Neuronal stem cell (in vitro differentiated cells): ENCODE measurements around the gene SPSB3.
A peak's percentile ranks its signal among the peaks of the same experiment; 100 is the strongest.

ENCODE experiments used
- DNase-seq: peaks from one replicate; pipeline ENCODE4 v3.0.0-alpha.2; 2013; ENCODE audit warnings: low spot score
- H2AFZ ChIP-seq: one replicate; pipeline ENCODE4 v1.6.1; 2013; ENCODE audit warnings: mild to moderate bottlenecking, low read length, inconsistent platforms
- H2AK5ac ChIP-seq: 2 replicates; pipeline ENCODE4 v1.6.1; 2013; ENCODE audit warnings: low read depth, mild to moderate bottlenecking, inconsistent platforms, low read length, moderate library complexity, mixed read lengths
- H2BK120ac ChIP-seq: 2 replicates; pipeline ENCODE4 v1.6.1; 2013; ENCODE audit warnings: low read depth, mild to moderate bottlenecking, inconsistent platforms, low read length, moderate library complexity, mixed read lengths
- H2BK12ac ChIP-seq: one replicate; pipeline ENCODE4 v1.6.1; 2013; ENCODE audit warnings: low read length, inconsistent platforms
- H2BK15ac ChIP-seq: 2 replicates; pipeline ENCODE4 v1.6.1; 2013; ENCODE audit warnings: mild to moderate bottlenecking, low read length, inconsistent platforms, mixed read lengths
- H2BK5ac ChIP-seq: one replicate; pipeline ENCODE4 v1.6.1; 2013; ENCODE audit warnings: inconsistent platforms, mild to moderate bottlenecking, low read length, moderate library complexity
- H3K14ac ChIP-seq: one replicate; pipeline ENCODE4 v1.6.1; 2013; ENCODE audit warnings: low read length, inconsistent platforms
- H3K18ac ChIP-seq: 2 replicates; pipeline ENCODE4 v1.6.1; 2013; ENCODE audit warnings: low read length, inconsistent platforms
- H3K23ac ChIP-seq: 2 replicates; pipeline ENCODE4 v1.6.1; 2013; ENCODE audit warnings: low read depth, mild to moderate bottlenecking, mixed read lengths, low read length, inconsistent platforms; ENCODE audit not compliant: poor library complexity
- H3K27ac ChIP-seq: replicated peaks from 3 replicates; pipeline ENCODE4 v1.5.1; 2013; ENCODE audit warnings: low read length, inconsistent platforms
- H3K27me3 ChIP-seq, 3 experiments: 2 replicates each; pipeline ENCODE4 v1.6.1; 2013; ENCODE audit warnings: low read length in 3 of 3, mild to moderate bottlenecking in 2 of 3, inconsistent platforms in 1 of 3, low read depth in 1 of 3, mixed read lengths in 1 of 3, moderate library complexity in 1 of 3; ENCODE audit not compliant: control insufficient read depth in 3 of 3, insufficient read depth in 3 of 3
- H3K36me3 ChIP-seq, 2 donors: replicated peaks in 1 of 2; 2 replicates each; pipeline ENCODE4 v1.6.1; 2013; ENCODE audit warnings: low read length in 2 of 2; ENCODE audit not compliant: control insufficient read depth in 2 of 2, insufficient read depth in 2 of 2
- H3K4ac ChIP-seq: 2 replicates; pipeline ENCODE4 v1.6.1; 2013; ENCODE audit warnings: inconsistent platforms, mild to moderate bottlenecking, low read length, moderate library complexity
- H3K4me1 ChIP-seq, 2 donors: 1 replicate in 1 of 2; 2 replicates in 1 of 2; pipeline ENCODE4 v1.6.1; 2013; ENCODE audit warnings: low read length in 2 of 2, low read depth in 1 of 2; ENCODE audit not compliant: control insufficient read depth in 2 of 2, insufficient read depth in 1 of 2
- H3K4me2 ChIP-seq: one replicate; pipeline ENCODE4 v1.6.1; 2013; ENCODE audit warnings: mild to moderate bottlenecking, low read length, inconsistent platforms; ENCODE audit not compliant: insufficient read depth, poor library complexity, severe bottlenecking
- H3K4me3 ChIP-seq, 2 donors: 2 replicates each; pipeline ENCODE4 v1.5.1; 2013; ENCODE audit warnings: low read length in 2 of 2, mild to moderate bottlenecking in 2 of 2, inconsistent platforms in 1 of 2, moderate library complexity in 1 of 2
- H3K79me1 ChIP-seq: one replicate; pipeline ENCODE4 v1.6.1; 2013; ENCODE audit warnings: low read depth, mild to moderate bottlenecking, inconsistent platforms, low read length, moderate library complexity
- H3K9ac ChIP-seq: one replicate; pipeline ENCODE4 v1.6.1; 2013; ENCODE audit warnings: mild to moderate bottlenecking, low read depth, low read length, inconsistent platforms; ENCODE audit not compliant: poor library complexity
- H3K9me3 ChIP-seq, 2 donors: replicated peaks in 1 of 2; 2 replicates each; pipeline versions ENCODE3 to v1.6.1; 2013; ENCODE audit warnings: low read length in 2 of 2, mild to moderate bottlenecking in 2 of 2, inconsistent platforms in 1 of 2, low read depth in 1 of 2, mixed read lengths in 1 of 2, moderate library complexity in 1 of 2; ENCODE audit not compliant: control insufficient read depth in 2 of 2, insufficient read depth in 1 of 2
- H4K8ac ChIP-seq: one replicate; pipeline ENCODE4 v1.6.1; 2013; ENCODE audit warnings: low read depth, mild to moderate bottlenecking, inconsistent platforms, low read length, moderate library complexity
- H4K91ac ChIP-seq: one replicate; pipeline ENCODE4 v1.6.1; 2013; ENCODE audit warnings: low read length, low read depth, mild to moderate bottlenecking, inconsistent platforms; ENCODE audit not compliant: poor library complexity
- WGBS, 2 donors: extraction: QIAGEN DNeasy Blood & Tissue Kit; methylation state at CpG; one replicate each; pipeline ENCODE4 v1.1.7; 2013; ENCODE audit warnings: missing lambda C conversion rate in 2 of 2, mixed read lengths in 1 of 2; ENCODE audit not compliant: insufficient read length in 2 of 2, insufficient replicate concordance in 1 of 2; ENCODE audit errors: extremely low coverage in 2 of 2; 5-methylcytosine and 5-hydroxymethylcytosine counted together

Gene SPSB3

DNA sequence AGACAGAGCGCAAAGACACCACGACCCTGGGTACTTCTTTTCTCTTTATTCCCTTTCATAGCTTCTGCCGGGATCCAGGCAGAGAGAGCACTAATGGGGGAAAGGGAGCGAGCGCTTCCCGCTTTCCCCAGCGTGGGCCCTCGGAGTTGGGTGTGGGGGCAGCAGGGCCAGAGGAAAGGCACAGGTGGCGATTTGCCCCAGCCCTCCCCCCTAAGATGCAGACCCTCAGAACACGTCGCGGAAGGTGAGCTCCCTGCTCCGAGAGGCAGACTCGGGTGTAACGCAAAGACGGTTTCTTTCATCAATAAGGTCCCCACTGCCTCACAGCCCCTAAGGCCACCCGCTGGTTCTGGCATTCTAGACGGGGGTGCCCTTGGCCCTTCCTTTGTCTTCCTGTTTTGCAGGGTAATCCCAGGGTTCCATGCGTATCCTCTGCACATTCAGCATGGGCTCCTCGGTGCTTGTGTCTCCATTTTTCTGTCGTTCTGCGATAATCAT, 10.5 kb downstream of the SPSB3 start:
- Histone ChIP-seq H2BK12ac (peak overlapping the region; percentile 30), H2BK5ac (no peak overlapping the region), H3K27ac (peak overlapping the region; percentile 26), H3K4me2 (peak overlapping the region; percentile 98), H3K18ac (peak overlapping the region; percentile 76), H3K4me1 (peaks cover 12% of the 10 kb centered on the region in 2 donors), H2AK5ac (peak overlapping the region; percentile 90), H3K23ac (peak overlapping the region; percentile 99), H3K79me1 (peaks cover 30% of the 10 kb centered on the region), H3K4me3 (peak overlapping the region; percentile 99), H3K27me3 (no peaks in the 10 kb centered on the region), H2BK120ac (peak overlapping the region; percentile 67), H2BK15ac (peak overlapping the region; percentile 24), H3K36me3 (peaks cover 28 to 65% of the 10 kb centered on the region in 2 donors), H3K9me3 (no peaks in the 10 kb centered on the region), H2AFZ (peak overlapping the region; percentile 100), H3K4ac (peak overlapping the region; percentile 53), H3K14ac (peak overlapping the region; percentile 56), H3K9ac (peak overlapping the region; percentile 99), H4K91ac (no peak overlapping the region), H4K8ac (no peak overlapping the region)
- peak; percentile 24 for DNase-seq
- no CpG with 5 or more reads among the region's 22 CpGs for WGBS, 2 donors

DNA sequence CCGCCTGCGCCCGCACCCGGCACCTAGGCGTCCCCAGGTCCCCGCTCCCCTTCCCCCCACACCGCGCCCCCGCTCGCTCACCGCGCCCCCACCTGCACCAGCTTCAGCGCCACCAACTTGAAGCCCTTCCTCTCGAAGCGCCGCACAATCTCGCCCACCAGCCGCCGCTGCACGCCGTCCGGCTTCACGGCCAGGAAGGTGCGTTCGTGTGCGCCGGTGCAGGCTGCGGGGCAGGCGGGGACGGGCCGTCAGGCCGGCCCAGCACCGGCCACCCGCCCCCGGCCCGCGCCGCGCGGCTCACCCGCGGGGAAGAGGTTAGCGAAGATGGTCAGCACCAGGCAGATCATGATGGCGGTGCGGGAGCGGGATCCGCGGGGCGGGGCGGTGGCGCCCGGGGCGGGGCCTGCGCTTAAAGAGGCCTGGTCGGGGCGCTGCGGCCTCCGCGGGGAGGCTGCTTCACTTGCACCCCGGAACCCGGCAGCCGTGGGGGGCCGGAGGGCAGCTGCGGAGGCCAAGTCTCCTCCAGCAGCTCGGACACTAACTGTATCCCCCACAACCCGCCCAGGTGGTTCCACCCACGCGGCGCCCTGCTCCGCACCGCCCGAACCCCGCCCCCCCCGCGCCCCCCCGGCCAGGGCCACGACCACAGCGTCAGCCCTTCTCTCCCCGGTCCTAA, 11.0 kb downstream of the SPSB3 start, which contains the start of gene NME3:
Gene NME3, minus strand, starts transcription at position 356 of the 676 bp plus-strand sequence. Its CDS starts 9 bp downstream, at position 347.
- peak within 1 kb of the TSS; percentile 100 for H2AFZ ChIP-seq
- peak; percentile 48 for DNase-seq
- H4K91ac ChIP-seq = no peak within 1 kb of the TSS
- H3K27ac ChIP-seq = peak within 1 kb of the TSS; percentile 26
- H2BK12ac ChIP-seq = peak within 1 kb of the TSS; percentile 84
- H3K4me1 ChIP-seq = peaks cover 12% of the 10 kb centered on the region in 2 donors
- H3K14ac ChIP-seq = peak within 1 kb of the TSS; percentile 56
- H2BK5ac ChIP-seq = peak within 1 kb of the TSS; percentile 87
- H3K18ac ChIP-seq = peak within 1 kb of the TSS; percentile 93
- peak within 1 kb of the TSS; percentile 90 for H2AK5ac ChIP-seq
- H3K27me3 ChIP-seq = no peaks in the 10 kb centered on the region
- WGBS, 2 donors = no CpG with 5 or more reads among the region's 79 CpGs
- H3K36me3 ChIP-seq = peaks cover 23 to 64% of the 10 kb centered on the region in 2 donors
- H2BK15ac ChIP-seq = peak within 1 kb of the TSS; percentile 24
- H3K4ac ChIP-seq = peak within 1 kb of the TSS; percentile 53
- no peaks in the 10 kb centered on the region for H3K9me3 ChIP-seq
- H4K8ac ChIP-seq = no peak within 1 kb of the TSS
- H3K4me3 ChIP-seq = peak within 1 kb of the TSS; percentile 99
- peak within 1 kb of the TSS; percentile 98 for H3K4me2 ChIP-seq
- peak within 1 kb of the TSS; percentile 99 for H3K9ac ChIP-seq
- peak within 1 kb of the TSS; percentile 67 for H2BK120ac ChIP-seq
- H3K79me1 ChIP-seq = peaks cover 28% of the 10 kb centered on the region
- H3K23ac ChIP-seq = peak within 1 kb of the TSS; percentile 99

DNA sequence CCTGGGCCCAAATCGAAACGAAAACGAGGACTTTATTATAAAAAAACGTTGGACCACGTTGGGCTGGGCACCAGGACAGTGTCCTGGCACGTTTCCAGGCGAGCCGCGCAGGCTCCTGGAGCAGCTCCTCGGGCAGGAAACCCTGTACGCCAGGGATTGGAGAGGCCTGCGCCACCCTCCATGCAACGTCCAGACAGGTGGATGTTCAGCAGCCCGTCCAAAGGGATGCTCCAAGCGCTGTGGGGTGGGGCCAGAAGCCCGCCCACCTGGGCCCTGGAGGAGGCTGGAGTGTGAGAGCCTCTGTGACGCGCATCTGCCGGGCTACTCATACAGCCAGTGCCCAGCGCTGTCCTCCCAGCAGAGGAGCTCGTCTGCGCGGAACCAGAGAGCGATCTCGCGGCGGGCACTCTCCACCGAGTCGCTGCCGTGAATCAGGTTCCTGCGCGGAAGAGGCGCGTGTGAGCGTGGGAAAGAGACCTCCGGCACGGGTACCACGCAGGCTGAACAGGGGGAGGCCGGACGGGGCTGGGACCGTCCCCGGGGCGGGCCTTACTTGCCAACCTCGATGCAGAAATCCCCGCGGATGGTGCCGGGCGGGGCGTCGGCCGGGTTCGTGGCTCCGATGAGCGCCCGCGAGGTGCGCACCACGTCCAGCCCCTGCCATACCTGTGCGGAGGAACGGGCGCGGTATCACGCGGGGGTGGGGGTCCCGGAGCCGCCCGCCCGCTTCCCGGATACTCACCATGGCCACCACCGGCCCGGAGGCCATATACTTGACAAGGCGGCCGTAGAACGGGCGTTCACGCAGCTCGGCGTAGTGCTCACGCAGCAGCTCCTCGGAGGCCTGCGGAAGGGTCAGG, 11.8 kb downstream of the SPSB3 start:
- WGBS, 2 donors = no CpG with 5 or more reads among the region's 81 CpGs
- Histone ChIP-seq H3K9ac (peak overlapping the region; percentile 91), H2AK5ac (peak overlapping the region; percentile 90), H3K79me1 (peaks cover 26% of the 10 kb centered on the region), H3K4me1 (peaks cover 12% of the 10 kb centered on the region in 2 donors), H2AFZ (no peak overlapping the region), H2BK15ac (no peak overlapping the region), H3K4ac (no peak overlapping the region), H3K14ac (peak overlapping the region; percentile 38), H2BK12ac (peak overlapping the region; percentile 58), H3K9me3 (no peaks in the 10 kb centered on the region), H3K27ac (no peak overlapping the region), H4K8ac (no peak overlapping the region), H3K18ac (peak overlapping the region; percentile 83), H3K27me3 (no peaks in the 10 kb centered on the region), H3K4me2 (peak overlapping the region; percentile 98), H3K4me3 (peak overlapping the region; percentile 4 to 99), H2BK120ac (no peak overlapping the region), H3K23ac (peak overlapping the region; percentile 99), H4K91ac (no peak overlapping the region), H3K36me3 (peaks cover 23 to 65% of the 10 kb centered on the region in 2 donors), H2BK5ac (peak overlapping the region; percentile 87)
- peak; percentile 6 for DNase-seq
